Placental epithelial cell (primary cell): Measurements from ENCODE around the gene TMEM94. TPM values are rescaled to one million over a fixed set of nuclear protein-coding genes. Genes with fewer than 3 reads are reported as not detected.

Experiments used
- small RNA-seq: library from RNA; depleted of rRNA; stranded (forward); fragments of <200 nt; gene quantifications from one replicate; pipeline ENCODE3, GENCODE V24; 2012
- total RNA-seq: library from RNA; depleted of rRNA; stranded (reverse); fragments of >200 nt; gene quantifications from 2 replicates; pipeline ENCODE4 v1.2.3, GENCODE V29; 2012

TMEM94 gene
- 34.2 and 45.4 TPM in 2 replicates for total RNA-seq

DNA sequence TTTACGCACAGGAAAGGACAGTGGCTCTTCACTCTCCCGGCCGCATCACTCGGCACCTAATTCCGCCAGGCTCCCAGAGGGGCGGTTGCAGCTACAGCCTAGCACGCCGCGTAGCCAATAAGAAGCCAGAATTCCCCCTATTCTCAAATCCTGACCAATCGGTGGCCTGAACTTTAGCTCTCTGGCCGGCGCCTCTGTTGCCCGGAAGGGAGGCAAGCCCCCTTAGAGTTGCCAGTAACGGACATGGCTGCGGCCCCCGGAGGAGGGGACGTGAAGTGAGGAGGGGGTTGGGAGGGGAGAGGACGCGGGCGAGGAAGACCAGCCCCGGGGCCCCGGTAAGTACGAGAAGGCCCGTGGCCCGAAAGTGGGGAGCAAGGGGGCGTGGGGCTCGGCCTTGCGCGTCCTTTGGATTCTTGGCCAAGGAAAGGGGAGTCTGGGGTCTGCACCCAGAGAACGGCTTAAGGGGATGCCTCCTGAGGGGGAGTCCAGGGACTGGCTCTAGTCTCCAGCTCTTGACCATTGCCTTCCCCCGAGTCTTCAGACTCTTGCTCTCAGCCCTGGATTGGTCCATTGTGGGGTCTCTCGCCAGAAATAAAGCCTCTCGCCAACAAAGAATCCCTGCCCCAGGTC is at the start of gene TMEM94:
Gene TMEM94 (plus strand): TSS at position 219 of the 630 bp plus-strand sequence. CDS start 15,271 bp downstream, outside the sequence.

DNA sequence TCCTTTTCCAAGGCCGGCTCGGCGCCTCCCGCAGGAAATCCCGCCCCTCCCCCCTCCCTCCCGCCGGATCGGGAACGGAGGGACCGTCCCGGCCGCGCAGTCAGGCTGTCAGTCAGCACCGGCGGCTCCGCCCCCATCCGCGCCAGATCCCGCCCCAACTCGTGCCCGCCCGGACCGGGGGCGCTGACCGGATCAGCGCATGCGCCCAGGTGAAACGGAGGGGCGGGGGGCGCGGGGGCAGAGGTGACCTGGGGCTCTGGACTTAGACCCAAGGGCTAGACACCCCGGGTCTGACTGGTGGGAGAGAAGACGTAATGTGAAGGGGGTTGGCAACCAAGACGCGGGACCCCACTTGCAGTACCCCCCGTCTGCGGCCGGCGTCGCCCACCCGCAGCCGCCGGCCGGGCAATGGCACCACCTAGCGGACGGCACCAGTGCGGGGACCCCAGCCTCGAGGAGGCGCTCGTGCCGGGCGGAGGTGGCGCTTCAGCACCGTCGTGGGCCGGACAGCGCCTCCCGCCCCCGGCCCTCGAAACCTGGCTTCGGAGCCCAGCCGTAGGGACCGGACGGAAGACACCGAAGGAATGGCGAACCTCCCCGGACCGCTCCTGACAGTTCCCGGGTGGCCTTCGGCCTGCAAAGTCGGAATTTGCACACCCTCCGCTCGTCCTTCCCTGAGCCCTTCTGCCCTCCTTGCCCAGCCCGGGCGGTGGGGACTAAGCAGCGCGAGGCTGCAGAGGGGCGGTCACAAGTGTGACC is 59.2 kb downstream of the TMEM94 start, which contains the start of gene CASKIN2:
Gene CASKIN2 (minus strand): TSS at position 42 of the 759 bp plus-strand sequence. CDS start 1,733 bp downstream, outside the sequence.

DNA sequence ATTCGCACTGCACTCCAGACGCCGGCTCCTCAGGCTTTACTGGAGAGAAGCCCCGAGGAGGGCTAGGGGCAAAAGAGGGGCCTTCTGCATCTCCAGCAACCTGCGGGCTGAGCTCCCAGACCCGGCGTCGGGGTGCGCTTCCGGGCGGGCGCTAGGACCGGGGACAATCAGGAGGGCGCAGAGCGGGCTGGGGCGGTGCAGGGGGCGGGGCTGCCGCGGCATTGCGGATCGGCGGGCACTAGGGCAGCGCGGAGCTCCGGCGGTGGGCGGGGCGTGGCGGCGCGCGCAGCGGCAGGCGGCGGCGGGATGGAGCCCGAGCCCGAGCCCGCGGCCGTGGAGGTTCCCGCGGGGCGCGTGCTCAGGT is 59.8 kb downstream of the TMEM94 start, which contains the start of gene TSEN54:
Gene TSEN54 (plus strand): TSS at position 274 of the 364 bp plus-strand sequence. CDS start 33 bp downstream, at position 307.

DNA sequence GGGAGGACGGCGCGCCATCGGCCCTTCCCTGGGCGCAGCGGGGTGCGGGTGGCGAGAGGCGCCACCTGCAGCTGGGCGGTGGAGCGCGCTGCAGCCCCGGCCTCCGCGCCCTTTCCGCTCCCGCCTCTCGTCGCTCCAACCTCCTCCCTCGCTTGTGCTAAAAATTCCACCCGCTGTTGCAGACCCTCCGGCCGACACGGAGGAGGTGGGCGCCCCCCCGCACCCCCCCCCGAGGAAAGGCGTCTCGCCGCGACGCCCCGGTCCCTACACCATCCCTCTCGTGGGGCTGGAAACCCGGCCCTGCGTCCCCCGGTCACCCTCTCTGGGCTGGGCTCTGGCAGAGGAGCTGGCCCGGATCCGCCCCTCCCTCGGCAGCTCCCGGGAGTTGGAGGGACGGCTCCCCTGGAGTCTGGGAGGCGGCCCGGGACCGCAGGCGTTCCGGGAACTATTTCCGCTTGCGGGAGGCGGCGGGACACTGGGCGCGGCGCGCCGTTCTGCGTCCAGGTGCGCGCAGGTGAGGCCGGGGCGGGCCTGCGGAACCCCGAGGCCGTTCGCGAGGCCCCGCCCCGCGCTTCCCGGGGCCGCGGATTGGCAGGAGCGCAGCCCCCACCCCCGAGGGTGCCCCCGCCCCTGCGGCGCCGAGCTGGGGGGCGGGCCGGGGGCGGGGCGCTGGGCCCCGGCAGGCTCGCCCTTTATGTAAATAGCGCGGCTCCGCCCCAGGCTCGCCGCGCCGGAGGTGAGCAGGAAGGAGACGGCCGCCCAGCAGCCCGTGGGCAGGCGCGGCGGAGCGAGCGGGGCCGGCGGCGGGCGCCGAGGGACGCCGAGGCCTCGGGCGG is 68.8 kb downstream of the TMEM94 start, which contains the start of gene LLGL2:
Gene LLGL2 (plus strand): TSS at position 728 of the 836 bp plus-strand sequence. CDS start 17,730 bp downstream, outside the sequence.

Small RNA genes lying within 50 kb of the gene (small RNA-seq; reads per million reads assigned to genes)
- gene RF00019 = not detected
- not detected for gene RNU6-938P

Other genes with a start within 250 kb of the TMEM94 start
- 16.1 and 18.4 TPM in 2 replicates for gene GGA3, start 195.0 kb upstream of the TMEM94 start, total RNA-seq
- 49.5 and 85.0 TPM in 2 replicates for gene MRPS7, start 194.8 kb upstream of the TMEM94 start, total RNA-seq
- 4.4 and 5.5 TPM in 2 replicates for gene MIF4GD, start 185.4 kb upstream of the TMEM94 start, total RNA-seq
- 0.79 and 1.3 TPM in 2 replicates for gene SLC25A19, start 167.2 kb upstream of the TMEM94 start, total RNA-seq
- 39.7 and 63.3 TPM in 2 replicates for gene GRB2, start 51.0 kb upstream of the TMEM94 start, total RNA-seq
- gene CASKIN2, start 58.9 kb downstream of the TMEM94 start, total RNA-seq = 7.1 and 9.3 TPM in 2 replicates
- gene TSEN54, start 59.9 kb downstream of the TMEM94 start, total RNA-seq = 10.2 and 12.7 TPM in 2 replicates
- 11.4 and 18.0 TPM in 2 replicates for gene LLGL2, start 69.1 kb downstream of the TMEM94 start, total RNA-seq
- gene MYO15B, start 131.2 kb downstream of the TMEM94 start, total RNA-seq = 4.7 and 47.5 TPM in 2 replicates
- 1.3 and 5.1 TPM in 2 replicates for gene SMIM5, start 176.8 kb downstream of the TMEM94 start, total RNA-seq
- gene RECQL5, start 210.5 kb downstream of the TMEM94 start, total RNA-seq = 33.6 and 50.6 TPM in 2 replicates
- gene SAP30BP, start 210.7 kb downstream of the TMEM94 start, total RNA-seq = 45.7 and 64.0 TPM in 2 replicates